ENCODE results near the gene PPEF2. TPM values are rescaled to one million over a fixed set of nuclear protein-coding genes. Genes with fewer than 3 reads are reported as not detected.

PPEF2 gene
- total RNA-seq, 1 experiment from 2014 or later, result not detected

DNA sequence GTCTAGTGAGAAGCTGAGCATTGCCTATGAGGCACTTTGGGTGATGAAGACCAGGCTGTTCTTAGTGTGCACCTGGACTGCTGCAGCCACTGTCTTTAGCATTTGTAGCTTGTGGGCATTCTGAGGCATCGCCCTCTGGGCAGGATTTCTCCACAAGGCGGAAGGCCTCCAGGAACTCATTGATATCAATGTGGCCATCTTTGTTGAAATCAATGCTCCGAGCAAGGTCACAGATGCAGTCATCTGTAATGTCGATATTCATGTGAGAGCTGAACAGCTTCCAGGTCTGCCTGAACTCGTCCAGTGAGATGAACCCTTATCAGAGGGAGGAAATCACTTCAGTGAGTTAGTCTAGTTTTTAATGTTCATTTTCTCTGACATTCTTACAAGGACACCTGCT is 41.6 kb downstream of the PPEF2 start:
- BruUV-seq (replicated peaks), result no TSS peak
- TF ChIP-seq TCF7L2 (IDR thresholded peaks at IDR 0.05; ENCODE audit: low read depth, low read length) (no peak), SIN3A (IDR thresholded peaks at IDR 0.05; ENCODE audit: borderline replicate concordance, insufficient read depth, low read depth, low read length) (no peak), POLR2AphosphoS5 (IDR thresholded peaks at IDR 0.05; ENCODE audit: low read depth, low read length) (no peak)
- TF ChIP-seq, protein P1, sequence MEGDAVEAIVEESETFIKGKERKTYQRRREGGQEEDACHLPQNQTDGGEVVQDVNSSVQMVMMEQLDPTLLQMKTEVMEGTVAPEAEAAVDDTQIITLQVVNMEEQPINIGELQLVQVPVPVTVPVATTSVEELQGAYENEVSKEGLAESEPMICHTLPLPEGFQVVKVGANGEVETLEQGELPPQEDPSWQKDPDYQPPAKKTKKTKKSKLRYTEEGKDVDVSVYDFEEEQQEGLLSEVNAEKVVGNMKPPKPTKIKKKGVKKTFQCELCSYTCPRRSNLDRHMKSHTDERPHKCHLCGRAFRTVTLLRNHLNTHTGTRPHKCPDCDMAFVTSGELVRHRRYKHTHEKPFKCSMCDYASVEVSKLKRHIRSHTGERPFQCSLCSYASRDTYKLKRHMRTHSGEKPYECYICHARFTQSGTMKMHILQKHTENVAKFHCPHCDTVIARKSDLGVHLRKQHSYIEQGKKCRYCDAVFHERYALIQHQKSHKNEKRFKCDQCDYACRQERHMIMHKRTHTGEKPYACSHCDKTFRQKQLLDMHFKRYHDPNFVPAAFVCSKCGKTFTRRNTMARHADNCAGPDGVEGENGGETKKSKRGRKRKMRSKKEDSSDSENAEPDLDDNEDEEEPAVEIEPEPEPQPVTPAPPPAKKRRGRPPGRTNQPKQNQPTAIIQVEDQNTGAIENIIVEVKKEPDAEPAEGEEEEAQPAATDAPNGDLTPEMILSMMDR (IDR thresholded peaks at IDR 0.05), result no peak
- TF ChIP-seq, protein P2, sequence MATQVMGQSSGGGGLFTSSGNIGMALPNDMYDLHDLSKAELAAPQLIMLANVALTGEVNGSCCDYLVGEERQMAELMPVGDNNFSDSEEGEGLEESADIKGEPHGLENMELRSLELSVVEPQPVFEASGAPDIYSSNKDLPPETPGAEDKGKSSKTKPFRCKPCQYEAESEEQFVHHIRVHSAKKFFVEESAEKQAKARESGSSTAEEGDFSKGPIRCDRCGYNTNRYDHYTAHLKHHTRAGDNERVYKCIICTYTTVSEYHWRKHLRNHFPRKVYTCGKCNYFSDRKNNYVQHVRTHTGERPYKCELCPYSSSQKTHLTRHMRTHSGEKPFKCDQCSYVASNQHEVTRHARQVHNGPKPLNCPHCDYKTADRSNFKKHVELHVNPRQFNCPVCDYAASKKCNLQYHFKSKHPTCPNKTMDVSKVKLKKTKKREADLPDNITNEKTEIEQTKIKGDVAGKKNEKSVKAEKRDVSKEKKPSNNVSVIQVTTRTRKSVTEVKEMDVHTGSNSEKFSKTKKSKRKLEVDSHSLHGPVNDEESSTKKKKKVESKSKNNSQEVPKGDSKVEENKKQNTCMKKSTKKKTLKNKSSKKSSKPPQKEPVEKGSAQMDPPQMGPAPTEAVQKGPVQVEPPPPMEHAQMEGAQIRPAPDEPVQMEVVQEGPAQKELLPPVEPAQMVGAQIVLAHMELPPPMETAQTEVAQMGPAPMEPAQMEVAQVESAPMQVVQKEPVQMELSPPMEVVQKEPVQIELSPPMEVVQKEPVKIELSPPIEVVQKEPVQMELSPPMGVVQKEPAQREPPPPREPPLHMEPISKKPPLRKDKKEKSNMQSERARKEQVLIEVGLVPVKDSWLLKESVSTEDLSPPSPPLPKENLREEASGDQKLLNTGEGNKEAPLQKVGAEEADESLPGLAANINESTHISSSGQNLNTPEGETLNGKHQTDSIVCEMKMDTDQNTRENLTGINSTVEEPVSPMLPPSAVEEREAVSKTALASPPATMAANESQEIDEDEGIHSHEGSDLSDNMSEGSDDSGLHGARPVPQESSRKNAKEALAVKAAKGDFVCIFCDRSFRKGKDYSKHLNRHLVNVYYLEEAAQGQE (IDR thresholded peaks at IDR 0.05; ENCODE audit: insufficient read depth in 1 of 2, low read depth in 2 of 2, low read length in 1 of 2), result no peak
- Histone ChIP-seq H3K9me3 (ENCODE audit: control insufficient read depth, insufficient read depth, low read depth, low read length) (no peaks in the 10 kb centered on the region), H3K27me3 (ENCODE audit: control insufficient read depth, insufficient read depth, low read length) (no peaks in the 10 kb centered on the region), H3K4me1 (ENCODE audit: control insufficient read depth, insufficient read depth, low read length) (no peaks in the 10 kb centered on the region), H3K36me3 (ENCODE audit: control insufficient read depth, insufficient read depth, low read length) (no peaks in the 10 kb centered on the region), H3K4me3 (ENCODE audit: low read depth in 2 of 2, low read length in 2 of 2) (no peak overlapping the region), H3K27ac (ENCODE audit: low read length) (no peak overlapping the region)
- POLR2A ChIA-PET, result no interaction called here
- no peak for DNase-seq (ENCODE audit: low read depth, low spot score)
- in situ Hi-C loops (cut with HindIII; ENCODE audit: low pct_unique_long_range_greater_than_20kb, low sequenced_read_pairs) (no loop called here), intact Hi-C loops (cut with micrococcal nuclease; ENCODE audit: unreplicated experiment) (no loop called here)
- CTCF ChIA-PET, result no interaction called here
- no peak for ATAC-seq

DNA sequence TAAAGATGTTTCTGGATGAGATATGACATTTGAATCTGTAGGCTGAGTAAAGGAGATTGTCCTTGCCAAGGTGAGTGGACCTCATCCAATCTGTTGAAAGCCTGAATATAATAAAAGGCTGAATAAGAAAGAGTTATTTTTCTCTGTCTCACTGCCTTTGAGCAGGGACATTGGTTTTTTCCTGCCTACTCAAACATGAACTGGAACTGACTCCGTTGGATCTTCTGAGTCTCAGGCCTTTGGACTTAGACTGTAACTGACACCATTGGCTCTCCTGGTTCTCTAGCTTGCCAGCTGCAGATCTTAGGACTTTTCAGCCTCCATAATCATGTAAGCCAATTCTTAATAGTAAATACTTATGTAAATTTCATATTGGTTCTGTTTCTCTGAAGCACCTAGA is 43.5 kb downstream of the PPEF2 start:
- no peak overlapping the region for H3K4me3 ChIP-seq (ENCODE audit: low read depth in 2 of 2, low read length in 2 of 2)
- DNase-seq (ENCODE audit: low read depth, low spot score) (no peak), ATAC-seq (no peak)
- intact Hi-C loops (cut with micrococcal nuclease; ENCODE audit: unreplicated experiment), result no loop called here
- TF ChIP-seq, protein P1 (IDR thresholded peaks at IDR 0.05), result no peak
- TF ChIP-seq TCF7L2 (IDR thresholded peaks at IDR 0.05; ENCODE audit: low read depth, low read length) (no peak), SIN3A (IDR thresholded peaks at IDR 0.05; ENCODE audit: borderline replicate concordance, insufficient read depth, low read depth, low read length) (no peak), POLR2AphosphoS5 (IDR thresholded peaks at IDR 0.05; ENCODE audit: low read depth, low read length) (no peak)
- TF ChIP-seq, protein P2 (IDR thresholded peaks at IDR 0.05; ENCODE audit: insufficient read depth in 1 of 2, low read depth in 2 of 2, low read length in 1 of 2), result no peak
- no peaks in the 10 kb centered on the region for H3K4me1 ChIP-seq (ENCODE audit: control insufficient read depth, insufficient read depth, low read length)
- POLR2A ChIA-PET, result no interaction called here
- no peaks in the 10 kb centered on the region for H3K9me3 ChIP-seq (ENCODE audit: control insufficient read depth, insufficient read depth, low read depth, low read length)
- no peaks in the 10 kb centered on the region for H3K27me3 ChIP-seq (ENCODE audit: control insufficient read depth, insufficient read depth, low read length)
- CTCF ChIA-PET, result interaction anchor here (1.0 kb wide), 1 partner anchor 11 kb away, joined by 5 read pairs; no protein-coding TSS in a partner anchor
- H3K36me3 ChIP-seq (ENCODE audit: control insufficient read depth, insufficient read depth, low read length), result no peaks in the 10 kb centered on the region
- no peak overlapping the region for H3K27ac ChIP-seq (ENCODE audit: low read length)
- in situ Hi-C loops (cut with HindIII; ENCODE audit: low pct_unique_long_range_greater_than_20kb, low sequenced_read_pairs), result no loop called here
- BruUV-seq (replicated peaks), result no TSS peak
